ENCODE data around the gene CA11.

DNA sequence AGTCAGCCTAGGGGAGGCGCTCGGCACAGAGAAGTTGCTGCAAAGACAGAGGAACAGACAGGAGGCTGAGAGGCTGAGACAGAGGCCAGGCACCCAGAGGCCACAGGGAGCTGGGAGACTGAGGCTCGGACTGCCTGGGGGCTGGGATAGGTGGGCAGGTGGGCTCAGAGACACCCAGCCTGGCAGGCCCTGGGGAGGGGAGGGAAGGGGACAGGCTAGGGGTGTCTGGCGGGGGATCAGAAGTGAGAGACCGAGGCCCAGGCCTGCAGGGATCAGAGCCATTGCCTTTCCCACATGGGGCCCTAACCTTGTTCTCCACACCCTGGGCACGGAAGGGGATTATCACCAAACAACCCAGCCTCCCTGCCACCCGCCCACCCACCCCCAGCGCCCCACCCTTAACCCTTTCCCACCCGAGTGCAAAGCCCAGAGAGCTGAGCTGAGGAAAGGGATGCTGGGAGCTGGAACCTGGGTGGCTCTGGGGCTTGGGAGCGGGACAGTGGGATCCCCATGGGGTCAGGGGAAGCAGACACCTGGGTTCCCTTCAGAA lies 25.5 kb upstream of the CA11 start:
- TF ChIP-seq, protein P1, sequence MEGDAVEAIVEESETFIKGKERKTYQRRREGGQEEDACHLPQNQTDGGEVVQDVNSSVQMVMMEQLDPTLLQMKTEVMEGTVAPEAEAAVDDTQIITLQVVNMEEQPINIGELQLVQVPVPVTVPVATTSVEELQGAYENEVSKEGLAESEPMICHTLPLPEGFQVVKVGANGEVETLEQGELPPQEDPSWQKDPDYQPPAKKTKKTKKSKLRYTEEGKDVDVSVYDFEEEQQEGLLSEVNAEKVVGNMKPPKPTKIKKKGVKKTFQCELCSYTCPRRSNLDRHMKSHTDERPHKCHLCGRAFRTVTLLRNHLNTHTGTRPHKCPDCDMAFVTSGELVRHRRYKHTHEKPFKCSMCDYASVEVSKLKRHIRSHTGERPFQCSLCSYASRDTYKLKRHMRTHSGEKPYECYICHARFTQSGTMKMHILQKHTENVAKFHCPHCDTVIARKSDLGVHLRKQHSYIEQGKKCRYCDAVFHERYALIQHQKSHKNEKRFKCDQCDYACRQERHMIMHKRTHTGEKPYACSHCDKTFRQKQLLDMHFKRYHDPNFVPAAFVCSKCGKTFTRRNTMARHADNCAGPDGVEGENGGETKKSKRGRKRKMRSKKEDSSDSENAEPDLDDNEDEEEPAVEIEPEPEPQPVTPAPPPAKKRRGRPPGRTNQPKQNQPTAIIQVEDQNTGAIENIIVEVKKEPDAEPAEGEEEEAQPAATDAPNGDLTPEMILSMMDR (conservative IDR thresholded peaks at IDR 0.05; ENCODE audit: low read depth in 2 of 2) = no peak; a peak in 1 of 4 replicates
- no peak for TF ChIP-seq EZH2 (IDR thresholded peaks at IDR 0.05; ENCODE audit: low read depth, unreplicated experiment)

All from GM23338 (cell line).